OCI-LY1 (cell line): ENCODE measurements around the gene PDGFD.

ENCODE experiments used
- H2AFZ ChIP-seq: fragments of 200-600 bp; sonication (generic), shearing (Covaris generic); 2 replicates; pipeline ENCODE4 v1.6.0; 2014; ENCODE audit warnings: antibody characterized with exemption, mild to moderate bottlenecking, low read length
- H3F3A ChIP-seq: fragments of 200-600 bp; sonication (generic), shearing (Covaris generic); 2 replicates; pipeline ENCODE4 v1.6.0; 2014; ENCODE audit warnings: mild to moderate bottlenecking, antibody characterized with exemption, low read length, moderate library complexity; ENCODE audit not compliant: insufficient read depth
- H3K27ac ChIP-seq: fragments of 200-600 bp; sonication (generic); 2 replicates; pipeline ENCODE4 v1.5.1; 2014; ENCODE audit warnings: low read length, mixed run types, mild to moderate bottlenecking, low read depth; ENCODE audit not compliant: poor library complexity, severe bottlenecking
- H3K27me3 ChIP-seq: fragments of 200-600 bp; sonication (generic); 2 replicates; pipeline ENCODE4 v1.6.0; 2014; ENCODE audit warnings: antibody characterized with exemption, mild to moderate bottlenecking, low read length, moderate library complexity; ENCODE audit not compliant: insufficient read depth
- H3K36me3 ChIP-seq: fragments of 200-600 bp; sonication (generic); 2 replicates; pipeline ENCODE4 v1.6.1; 2014; ENCODE audit warnings: mild to moderate bottlenecking, antibody characterized with exemption, low read length, moderate library complexity, mixed read lengths; ENCODE audit not compliant: insufficient read depth
- H3K4me1 ChIP-seq: fragments of 200-600 bp; sonication (generic); 2 replicates; pipeline ENCODE4 v1.5.1; 2014; ENCODE audit warnings: mild to moderate bottlenecking, low read length, moderate library complexity; ENCODE audit not compliant: insufficient read depth, severe bottlenecking
- H3K4me2 ChIP-seq: fragments of 200-600 bp; sonication (generic), shearing (Covaris generic); 2 replicates; pipeline ENCODE4 v1.6.1; 2014; ENCODE audit warnings: low read length
- H3K4me3 ChIP-seq: fragments of 200-600 bp; sonication (generic); 2 replicates; pipeline ENCODE4 v1.5.1; 2014; ENCODE audit warnings: low read length, low read depth, mild to moderate bottlenecking, mixed read lengths; ENCODE audit not compliant: poor library complexity, severe bottlenecking
- H3K79me2 ChIP-seq: fragments of 200-600 bp; shearing (Covaris generic); 2 replicates; pipeline ENCODE4 v1.6.1; 2016; ENCODE audit warnings: mixed run types, low read length, mixed read lengths; ENCODE audit not compliant: insufficient read depth
- H3K9ac ChIP-seq: fragments of 200-600 bp; sonication (generic), shearing (Covaris generic); 2 replicates; pipeline ENCODE4 v1.6.1; 2014; ENCODE audit warnings: mild to moderate bottlenecking, low read length, mixed read lengths
- H3K9me2 ChIP-seq: fragments of 200-600 bp; sonication (generic), shearing (Covaris generic); 2 replicates; pipeline ENCODE4 v1.6.1; 2014; ENCODE audit warnings: low read depth, mild to moderate bottlenecking, low read length, mixed read lengths
- H3K9me3 ChIP-seq: fragments of 200-600 bp; shearing (Covaris generic); 2 replicates; pipeline ENCODE4 v1.6.1; 2014; ENCODE audit warnings: low read length, mixed read lengths
- H4K20me1 ChIP-seq: fragments of 200-600 bp; sonication (generic), shearing (Covaris generic); 2 replicates; pipeline ENCODE4 v1.6.0; 2016; ENCODE audit warnings: mild to moderate bottlenecking, low read length; ENCODE audit not compliant: insufficient read depth
- EZH2 ChIP-seq: fragments of 200-600 bp; sonication (generic), shearing (Covaris generic); IDR thresholded peaks from 2 replicates; pipeline ENCODE4 v1.8.0; 2017; ENCODE audit warnings: borderline replicate concordance, mixed run types, mild to moderate bottlenecking, antibody characterized with exemption, low read length, moderate library complexity, mixed read lengths
- TF ChIP-seq, protein P1 (sequence below): fragments of 200-600 bp; sonication (generic), shearing (Covaris generic); IDR thresholded peaks from 2 replicates; pipeline ENCODE4 v1.5.1; 2017; ENCODE audit warnings: mild to moderate bottlenecking, antibody characterized with exemption, low read length, moderate library complexity, mixed read lengths

PDGFD gene

DNA sequence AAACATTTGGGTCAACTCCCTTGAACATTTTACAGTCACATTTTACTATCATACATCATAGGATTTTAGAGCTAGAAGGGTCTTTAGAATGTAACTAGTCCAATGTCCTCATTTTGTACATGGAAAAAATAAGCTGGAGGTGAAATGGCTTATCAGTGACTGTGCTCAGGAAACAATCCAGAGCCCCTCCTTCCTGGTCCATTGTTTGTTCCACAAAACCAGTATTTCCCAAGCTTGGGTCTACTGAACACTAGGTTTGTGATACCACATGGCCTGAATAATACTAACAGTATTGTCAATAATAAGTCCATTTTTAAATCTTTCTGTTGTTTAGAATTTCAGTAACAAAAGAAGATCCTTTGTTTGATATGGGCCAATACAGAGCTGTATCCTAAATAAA, 27.1 kb downstream of the PDGFD start:
- Histone ChIP-seq H2AFZ (no peak overlapping the region), H3K27ac (no peak overlapping the region), H4K20me1 (no peaks in the 10 kb centered on the region), H3K79me2 (no peaks in the 10 kb centered on the region), H3K4me1 (no peaks in the 10 kb centered on the region), H3K9me2 (no peaks in the 10 kb centered on the region), H3K27me3 (no peaks in the 10 kb centered on the region), H3K36me3 (no peaks in the 10 kb centered on the region), H3K9me3 (no peaks in the 10 kb centered on the region), H3K4me3 (no peak overlapping the region), H3F3A (no peaks in the 10 kb centered on the region), H3K9ac (no peak overlapping the region), H3K4me2 (no peak overlapping the region)
- TF ChIP-seq, protein P1, sequence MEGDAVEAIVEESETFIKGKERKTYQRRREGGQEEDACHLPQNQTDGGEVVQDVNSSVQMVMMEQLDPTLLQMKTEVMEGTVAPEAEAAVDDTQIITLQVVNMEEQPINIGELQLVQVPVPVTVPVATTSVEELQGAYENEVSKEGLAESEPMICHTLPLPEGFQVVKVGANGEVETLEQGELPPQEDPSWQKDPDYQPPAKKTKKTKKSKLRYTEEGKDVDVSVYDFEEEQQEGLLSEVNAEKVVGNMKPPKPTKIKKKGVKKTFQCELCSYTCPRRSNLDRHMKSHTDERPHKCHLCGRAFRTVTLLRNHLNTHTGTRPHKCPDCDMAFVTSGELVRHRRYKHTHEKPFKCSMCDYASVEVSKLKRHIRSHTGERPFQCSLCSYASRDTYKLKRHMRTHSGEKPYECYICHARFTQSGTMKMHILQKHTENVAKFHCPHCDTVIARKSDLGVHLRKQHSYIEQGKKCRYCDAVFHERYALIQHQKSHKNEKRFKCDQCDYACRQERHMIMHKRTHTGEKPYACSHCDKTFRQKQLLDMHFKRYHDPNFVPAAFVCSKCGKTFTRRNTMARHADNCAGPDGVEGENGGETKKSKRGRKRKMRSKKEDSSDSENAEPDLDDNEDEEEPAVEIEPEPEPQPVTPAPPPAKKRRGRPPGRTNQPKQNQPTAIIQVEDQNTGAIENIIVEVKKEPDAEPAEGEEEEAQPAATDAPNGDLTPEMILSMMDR = no peak
- TF ChIP-seq EZH2 = no peak

DNA sequence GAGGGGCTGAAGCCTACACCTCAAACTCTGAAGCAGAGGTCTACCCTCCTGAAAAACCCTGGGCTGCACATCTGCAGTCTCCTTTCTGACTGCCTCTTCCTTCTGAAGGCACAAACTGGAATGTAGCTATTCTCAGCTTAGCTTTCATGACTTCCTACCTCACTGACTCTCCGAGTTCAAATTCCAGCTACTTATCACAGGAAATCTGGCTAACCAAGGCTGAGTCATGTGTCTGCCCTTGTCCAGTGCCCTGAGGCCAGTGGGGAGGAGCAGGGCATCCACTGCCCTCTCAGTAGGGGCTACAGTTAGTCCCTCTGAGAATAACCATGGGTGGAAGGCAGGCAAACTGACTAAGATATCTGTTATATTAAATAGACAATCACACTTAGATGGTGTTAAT, 29.2 kb downstream of the PDGFD start:
- Histone ChIP-seq H3K4me2 (no peak overlapping the region), H2AFZ (no peak overlapping the region)

DNA sequence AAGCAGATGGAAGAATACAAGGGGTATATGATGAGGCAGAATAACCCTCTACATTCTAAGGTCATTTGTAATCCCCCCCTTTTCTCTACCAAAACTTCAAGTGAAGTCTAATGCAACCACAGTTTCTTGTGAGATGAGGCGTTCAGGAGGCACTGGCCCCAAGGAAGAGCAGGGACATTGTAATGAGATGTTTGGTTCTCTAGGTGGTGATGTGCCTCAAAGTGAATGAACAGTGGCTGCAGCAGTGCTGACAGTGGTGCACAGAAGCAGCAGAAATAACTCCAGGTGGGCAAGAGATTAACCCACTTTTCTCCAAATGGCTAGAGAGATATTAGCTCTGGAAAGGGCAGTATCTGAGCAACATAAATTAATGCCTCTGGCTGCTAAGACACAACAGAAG, 33.8 kb downstream of the PDGFD start:
- H3K9ac ChIP-seq = no peak overlapping the region
- H3K4me2 ChIP-seq = no peak overlapping the region
- H3K4me1 ChIP-seq = no peaks in the 10 kb centered on the region
- no peaks in the 10 kb centered on the region for H3F3A ChIP-seq
- no peaks in the 10 kb centered on the region for H3K79me2 ChIP-seq
- no peaks in the 10 kb centered on the region for H3K9me3 ChIP-seq
- TF ChIP-seq, protein P1 = no peak; the same call in 1 of the 2 replicates
- no peak for TF ChIP-seq EZH2
- H3K27me3 ChIP-seq = no peaks in the 10 kb centered on the region
- no peaks in the 10 kb centered on the region for H3K9me2 ChIP-seq
- H3K36me3 ChIP-seq = no peaks in the 10 kb centered on the region
- no peak overlapping the region for H2AFZ ChIP-seq
- no peaks in the 10 kb centered on the region for H4K20me1 ChIP-seq
- no peak overlapping the region for H3K27ac ChIP-seq
- H3K4me3 ChIP-seq = no peak overlapping the region

More for the DNA sequence above, 29.2 kb downstream of the PDGFD start:
- no peak overlapping the region for H3K27ac ChIP-seq
- no peaks in the 10 kb centered on the region for H4K20me1 ChIP-seq
- no peak overlapping the region for H3K4me3 ChIP-seq
- H3K9me2 ChIP-seq = no peaks in the 10 kb centered on the region
- no peaks in the 10 kb centered on the region for H3K9me3 ChIP-seq
- H3K9ac ChIP-seq = no peak overlapping the region
- no peaks in the 10 kb centered on the region for H3F3A ChIP-seq
- H3K4me1 ChIP-seq = no peaks in the 10 kb centered on the region
- H3K27me3 ChIP-seq = no peaks in the 10 kb centered on the region
- H3K79me2 ChIP-seq = no peaks in the 10 kb centered on the region
- TF ChIP-seq, protein P1 = no peak
- no peak for TF ChIP-seq EZH2
- H3K36me3 ChIP-seq = no peaks in the 10 kb centered on the region
